HCT116 (cell line): ENCODE measurements around the gene DDB1. TPM values are rescaled to one million over a fixed set of nuclear protein-coding genes. Genes with fewer than 3 reads are reported as not detected.

Experiments
- ATAC-seq: fragments of 200-7000 bp; cut with Tn5 transposase; 2 replicates; pipeline ENCODE4 v1.9.1; 2020; ENCODE audit warnings: mild to moderate bottlenecking, moderate library complexity
- BruUV-seq: library from RNA; stranded (reverse); fragments of 400-500 nt; replicated peaks from 2 replicates; lab custom pipeline; 2021; lab: Mats Ljungman, UMichigan
- CTCF ChIA-PET: fragments of 300-600 bp; sonication (Branson Sonifier 250); formaldehyde crosslinking; loops from one replicate; lab custom pipeline; 2021; ENCODE audit warnings: antibody characterized with exemption; lab: Charles Lee
- POLR2A ChIA-PET: fragments of 300-600, 350-600 bp; sonication (Branson Sonifier 250); formaldehyde crosslinking; loops from one replicate; lab custom pipeline; 2021; ENCODE audit warnings: antibody characterized with exemption; lab: Charles Lee
- RAD21 ChIA-PET, 2 experiments: fragments of 300-600 bp; sonication (Branson Sonifier 250); formaldehyde crosslinking; loops; one replicate each; lab custom pipeline; 2023; ENCODE audit warnings: low total read pairs in 2 of 2; ENCODE audit not compliant: uncharacterized antibody in 2 of 2, unreplicated experiment in 2 of 2, low non-redundant PET in 1 of 2; lab: Charles Lee
- DNase-seq: peaks from one replicate; pipeline ENCODE4 v3.0.0-alpha.2; 2010; ENCODE audit warnings: low read depth, low spot score
- H2AFZ ChIP-seq: fragments of 200-600 bp; shearing (Covaris generic), sonication (generic); 2 replicates; pipeline ENCODE4 v1.6.1; 2017; ENCODE audit warnings: low read depth, mixed run types, mixed read lengths, antibody characterized with exemption, low read length; ENCODE audit not compliant: poor library complexity, severe bottlenecking
- H3K27ac ChIP-seq: 2 replicates; pipeline ENCODE4 v1.5.1; 2012; ENCODE audit warnings: low read depth, low read length
- H3K27me3 ChIP-seq: fragments of 200-600 bp; sonication (generic); 2 replicates; pipeline ENCODE4 v1.6.1; 2016; ENCODE audit warnings: mixed run types, low read length, mixed read lengths; ENCODE audit not compliant: insufficient read depth
- H3K36me3 ChIP-seq, 2 experiments: fragments of 200-500 bp in 1 of 2; fragments of 200-600 bp in 1 of 2; sonication (Bioruptor generic) in 1 of 2; sonication (generic) in 1 of 2; 2 replicates each; pipeline versions ENCODE4 v1.5.1 to v1.6.1; 2014 to 2016; ENCODE audit warnings: low read length in 2 of 2, inconsistent platforms in 1 of 2, mixed read lengths in 1 of 2, mixed run types in 1 of 2; ENCODE audit not compliant: insufficient read depth in 2 of 2, control insufficient read depth in 1 of 2
- H3K4me1 ChIP-seq, 2 experiments: fragments of 200-600 bp in 1 of 2; sonication (generic) in 1 of 2; 2 replicates each; pipeline versions ENCODE4 v1.5.1 to v1.6.1; 2012 to 2017; ENCODE audit warnings: low read length in 2 of 2, inconsistent platforms in 1 of 2, mild to moderate bottlenecking in 1 of 2, mixed read lengths in 1 of 2, mixed run types in 1 of 2, moderate library complexity in 1 of 2; ENCODE audit not compliant: insufficient read depth in 2 of 2, control insufficient read depth in 1 of 2
- H3K4me2 ChIP-seq: fragments of 200-600 bp; sonication (generic); 2 replicates; pipeline ENCODE4 v1.6.1; 2017; ENCODE audit warnings: mixed run types, low read length, mixed read lengths
- H3K4me3 ChIP-seq, 2 experiments: fragments of 200-600 bp in 1 of 2; sonication (generic) in 1 of 2; replicated peaks in 1 of 2; 2 replicates each; pipeline ENCODE4 v1.5.1; 2011 to 2016; ENCODE audit warnings: low read length in 2 of 2, control low read depth in 1 of 2, low read depth in 1 of 2, mild to moderate bottlenecking in 1 of 2, mixed read lengths in 1 of 2, mixed run types in 1 of 2
- H3K79me2 ChIP-seq: fragments of 200-600 bp; sonication (generic); 2 replicates; pipeline ENCODE4 v1.6.1; 2017; ENCODE audit warnings: mild to moderate bottlenecking, mixed run types, low read length, moderate library complexity, mixed read lengths; ENCODE audit not compliant: insufficient read depth
- H3K9ac ChIP-seq: fragments of 200-600 bp; sonication (generic); 2 replicates; pipeline ENCODE4 v1.6.1; 2016; ENCODE audit warnings: low read length, mixed read lengths
- H3K9me2 ChIP-seq: fragments of 200-600 bp; sonication (generic), shearing (Covaris generic); 2 replicates; pipeline ENCODE4 v1.6.1; 2017; ENCODE audit warnings: mixed run types, mild to moderate bottlenecking, moderate library complexity; ENCODE audit not compliant: insufficient read depth
- H3K9me3 ChIP-seq, 2 experiments: fragments of 200-500 bp in 1 of 2; fragments of 200-600 bp in 1 of 2; sonication (Bioruptor generic) in 1 of 2; sonication (generic) in 1 of 2; 2 replicates each; pipeline ENCODE4 v1.6.1; 2014 to 2017; ENCODE audit warnings: low read length in 2 of 2, mixed read lengths in 2 of 2, inconsistent platforms in 1 of 2, low read depth in 1 of 2, mild to moderate bottlenecking in 1 of 2, mixed run types in 1 of 2, moderate library complexity in 1 of 2; ENCODE audit not compliant: control insufficient read depth in 1 of 2, insufficient read depth in 1 of 2
- H4K20me1 ChIP-seq: fragments of 200-600 bp; sonication (generic), shearing (Covaris generic); 2 replicates; pipeline ENCODE4 v1.6.1; 2017; ENCODE audit warnings: mixed run types, mild to moderate bottlenecking, moderate library complexity; ENCODE audit not compliant: insufficient read depth
- CTCF ChIP-seq, 3 experiments: fragments of 200-600 bp in 1 of 3; sonication (generic) in 1 of 3; IDR thresholded peaks in 2 of 3; conservative IDR thresholded peaks in 1 of 3; 2 replicates each; pipeline ENCODE4 v1.5.1; 2012 to 2017; ENCODE audit warnings: low read depth in 2 of 3, low read length in 2 of 3, antibody characterized with exemption in 1 of 3, borderline replicate concordance in 1 of 3, control low read depth in 1 of 3, mild to moderate bottlenecking in 1 of 3, mixed read lengths in 1 of 3, mixed run types in 1 of 3, moderate library complexity in 1 of 3; ENCODE audit not compliant: insufficient read depth in 1 of 3
- EGR1 ChIP-seq: IDR thresholded peaks from 2 replicates; pipeline ENCODE4 v1.6.1; 2012; ENCODE audit warnings: low read depth
- EZH2 ChIP-seq: fragments of 200-600 bp; sonication (generic); IDR thresholded peaks from 2 replicates; pipeline ENCODE4 v1.6.1; 2017; ENCODE audit warnings: antibody characterized with exemption, mixed run types
- FOSL1 ChIP-seq: IDR thresholded peaks from 2 replicates; pipeline ENCODE4 v1.6.1; 2012; ENCODE audit warnings: low read depth
- JUND ChIP-seq: IDR thresholded peaks from 2 replicates; pipeline ENCODE4 v1.6.1; 2012
- MAX ChIP-seq: IDR thresholded peaks from 2 replicates; pipeline ENCODE4 v1.6.1; 2012
- SP1 ChIP-seq: IDR thresholded peaks from 2 replicates; pipeline ENCODE4 v1.6.1; 2012; ENCODE audit warnings: low read depth
- TCF7L2 ChIP-seq: IDR thresholded peaks from 2 replicates; pipeline ENCODE4 v1.7.0; 2011; ENCODE audit warnings: borderline replicate concordance, inconsistent platforms; ENCODE audit not compliant: insufficient read depth, insufficient read length; ENCODE audit errors: extremely low read depth
- ZFX ChIP-seq: fragments of 450-650 bp; IDR thresholded peaks from 2 replicates; pipeline ENCODE4 v1.6.1; 2017
- intact Hi-C: fragments of 100-400 bp; cut with micrococcal nuclease; formaldehyde crosslinking; loops from 2 replicates; pipeline ENCODE4 v1.10.0; 2022
- total RNA-seq: library from RNA; stranded (reverse); gene quantifications from one replicate; pipeline ENCODE4 v1.2.1, GENCODE V29; 2021; ENCODE audit not compliant: unreplicated experiment

The DDB1 gene
- total RNA-seq, 1 experiment from 2014 or later = 269 TPM

- Histone ChIP-seq H3K9me3 (no peaks in the 10 kb centered on the region), H3K9ac (no peak overlapping the region), H3K9me2 (no peaks in the 10 kb centered on the region), H2AFZ (no peak overlapping the region), H3K4me2 (no peak overlapping the region), H3K27me3 (no peaks in the 10 kb centered on the region), H4K20me1 (no peaks in the 10 kb centered on the region), H3K27ac (no peak overlapping the region), H3K4me1 (no peaks in the 10 kb centered on the region), H3K36me3 (no peaks in the 10 kb centered on the region), H3K4me3 (no peak overlapping the region), H3K79me2 (no peaks in the 10 kb centered on the region)
- BruUV-seq = no TSS peak
- TF ChIP-seq ZFX = no peak
- TF ChIP-seq EZH2 = no peak
- no peak for TF ChIP-seq SP1
- TF ChIP-seq MAX = no peak
- no peak for TF ChIP-seq EGR1
- TF ChIP-seq TCF7L2 = no peak
- no peak for TF ChIP-seq JUND
- TF ChIP-seq FOSL1 = no peak
- no peak for TF ChIP-seq CTCF (IDR thresholded peaks at IDR 0.05 in 2 of 3, conservative IDR thresholded peaks at IDR 0.05 in 1 of 3; ENCODE audit: borderline replicate concordance in 1 of 3, insufficient read depth in 1 of 3, low read depth in 2 of 3, low read length in 2 of 3)
- ChIA-PET POLR2A (no interaction called here), CTCF (interaction anchor here (6.5 kb wide), 1 partner anchor 45 kb away, joined by 120 read pairs; no protein-coding TSS in a partner anchor), RAD21 (no interaction called here)
- intact Hi-C loops = loop anchor here (10.0 kb wide), 1 partner anchor 606 kb away; no protein-coding TSS in a partner anchor
- DNase-seq = no peak
- no peak for ATAC-seq
Observed at GRCh38 chr11:61380884-61381283, 48.0 kb upstream of the DDB1 start.
